CD14-positive monocyte (primary cell): Measurements from ENCODE around the gene CCDC142. TPM values are rescaled to one million over a fixed set of nuclear protein-coding genes. Genes with fewer than 3 reads are reported as not detected.
A peak's percentile ranks its signal among the peaks of the same experiment; 100 is the strongest.

Experiments
- DNase-seq, 3 donors: peaks; one replicate each; pipeline ENCODE4 v3.0.0-alpha.2; 2011 to 2022
- H2AFZ ChIP-seq: 2 replicates; pipeline ENCODE4 v1.6.0; 2012; ENCODE audit warnings: mild to moderate bottlenecking, low read depth, low read length, inconsistent platforms; ENCODE audit not compliant: insufficient read depth, poor library complexity, severe bottlenecking
- H3K27ac ChIP-seq, 2 donors: 1 replicate in 1 of 2; 2 replicates in 1 of 2; pipeline ENCODE4 v1.5.1; 2012 to 2013; ENCODE audit warnings: low read length in 2 of 2, control low read depth in 1 of 2, inconsistent platforms in 1 of 2, low read depth in 1 of 2, mild to moderate bottlenecking in 1 of 2
- H3K27me3 ChIP-seq, 2 donors: one replicate each; pipeline versions ENCODE4 v1.6.0 to v1.6.1; 2011 to 2013; ENCODE audit warnings: low read length in 2 of 2; ENCODE audit not compliant: control insufficient read depth in 2 of 2, insufficient read depth in 2 of 2
- H3K36me3 ChIP-seq, 2 donors: replicated peaks in 1 of 2; 1 replicate in 1 of 2; 2 replicates in 1 of 2; pipeline versions ENCODE4 v1.5.1 to v1.6.1; 2012 to 2013; ENCODE audit warnings: low read length in 2 of 2, control low read depth in 1 of 2, inconsistent platforms in 1 of 2, mild to moderate bottlenecking in 1 of 2; ENCODE audit not compliant: insufficient read depth in 2 of 2, control insufficient read depth in 1 of 2
- H3K4me1 ChIP-seq, 2 donors: 1 replicate in 1 of 2; 2 replicates in 1 of 2; pipeline versions ENCODE4 v1.5.1 to v1.6.1; 2012 to 2013; ENCODE audit warnings: low read length in 2 of 2, control low read depth in 1 of 2, inconsistent platforms in 1 of 2, mild to moderate bottlenecking in 1 of 2, moderate library complexity in 1 of 2; ENCODE audit not compliant: insufficient read depth in 2 of 2, control insufficient read depth in 1 of 2
- H3K4me2 ChIP-seq: replicated peaks from 2 replicates; pipeline ENCODE3; 2012; ENCODE audit warnings: low read length, moderate library complexity, mild to moderate bottlenecking; ENCODE audit not compliant: poor library complexity, severe bottlenecking; ENCODE audit errors: extremely low read depth
- H3K4me3 ChIP-seq, 3 experiments: fragments of 200-600 bp in 1 of 3; sonication (generic) in 1 of 3; replicated peaks in 1 of 3; 1 replicate in 2 of 3; 2 replicates in 1 of 3; pipeline ENCODE4 v1.5.1; 2011 to 2013; ENCODE audit warnings: low read length in 3 of 3, mild to moderate bottlenecking in 3 of 3, control low read depth in 2 of 3, low read depth in 2 of 3, inconsistent platforms in 1 of 3, moderate library complexity in 1 of 3
- H3K79me2 ChIP-seq: 2 replicates; pipeline ENCODE4 v1.6.0; 2012; ENCODE audit warnings: mild to moderate bottlenecking, control low read depth, inconsistent platforms, low read length, moderate library complexity; ENCODE audit not compliant: insufficient read depth
- H3K9ac ChIP-seq: 2 replicates; pipeline ENCODE4 v1.6.0; 2017; ENCODE audit warnings: low read length, mild to moderate bottlenecking; ENCODE audit not compliant: insufficient read depth, poor library complexity, severe bottlenecking
- H3K9me3 ChIP-seq, 2 donors: replicated peaks in 1 of 2; 1 replicate in 1 of 2; 2 replicates in 1 of 2; pipeline versions ENCODE4 v1.5.1 to v1.6.1; 2012 to 2013; ENCODE audit warnings: low read length in 2 of 2, control low read depth in 1 of 2; ENCODE audit not compliant: control insufficient read depth in 1 of 2, insufficient read depth in 1 of 2
- H4K20me1 ChIP-seq: 2 replicates; pipeline ENCODE4 v1.6.0; 2012; ENCODE audit warnings: mild to moderate bottlenecking, low read length, control low read depth, moderate library complexity; ENCODE audit not compliant: insufficient read depth
- H3K27ac Mint-ChIP-seq, 7 donors: one replicate each; pipeline ENCODE4 v1.8.0; 2020; ENCODE audit warnings: mild to moderate bottlenecking in 7 of 7, mixed read lengths in 7 of 7, moderate library complexity in 6 of 7, inconsistent platforms in 2 of 7
- H3K27me3 Mint-ChIP-seq, 3 donors: one replicate each; pipeline ENCODE4 v1.8.0; 2021 to 2022; ENCODE audit warnings: low read depth in 3 of 3, mild to moderate bottlenecking in 3 of 3, mixed read lengths in 3 of 3, moderate library complexity in 3 of 3, inconsistent platforms in 1 of 3
- H3K36me3 Mint-ChIP-seq, 2 donors: one replicate each; pipeline ENCODE4 v1.8.0; 2020; ENCODE audit warnings: mixed read lengths in 2 of 2, inconsistent platforms in 1 of 2, mild to moderate bottlenecking in 1 of 2
- H3K4me1 Mint-ChIP-seq: one replicate; pipeline ENCODE4 v1.8.0; 2020; ENCODE audit warnings: mild to moderate bottlenecking, mixed read lengths
- H3K4me3 Mint-ChIP-seq, 2 donors: one replicate each; pipeline ENCODE4 v1.8.0; 2020; ENCODE audit warnings: mild to moderate bottlenecking in 2 of 2, mixed read lengths in 2 of 2, moderate library complexity in 1 of 2
- H3K9me3 Mint-ChIP-seq, 7 donors: one replicate each; pipeline ENCODE4 v1.8.0; 2020 to 2022; ENCODE audit warnings: mixed read lengths in 7 of 7, mild to moderate bottlenecking in 6 of 7, moderate library complexity in 6 of 7, inconsistent platforms in 2 of 7
- WGBS: methylation state at CpG from one replicate; pipeline ENCODE4 v1.1.5; 2013; ENCODE audit warnings: missing lambda C conversion rate; ENCODE audit not compliant: insufficient coverage; 5-methylcytosine and 5-hydroxymethylcytosine counted together
- intact Hi-C, 2 donors: fragments of 100-400 bp; cut with micrococcal nuclease; formaldehyde crosslinking; loops; one replicate each; pipeline versions ENCODE4 v1.15.0 to v1.15.1; 2023
- polyA plus RNA-seq, 3 donors: library from polyadenylated mRNA; depleted of rRNA in 1 of 3; unstranded in 2 of 3; stranded (reverse) in 1 of 3; fragments of 300-500 nt in 2 of 3; fragments of >200 nt in 1 of 3; fragmentation: Illumina TruSeq in 2 of 3; gene quantifications; 1 replicate in 2 of 3; 2 replicates in 1 of 3; pipeline ENCODE4 v1.2.3, GENCODE V29; 2012 to 2021
- TF ChIP-seq, protein P1 (sequence below): fragments of 200-600 bp; IDR thresholded peaks from one replicate; pipeline ENCODE4 v1.8.0; 2022; ENCODE audit warnings: antibody characterized with exemption, mild to moderate bottlenecking

CCDC142 gene
- polyA plus RNA-seq, 3 donors = 2.2 to 15.8 (median 3.7) TPM

DNA sequence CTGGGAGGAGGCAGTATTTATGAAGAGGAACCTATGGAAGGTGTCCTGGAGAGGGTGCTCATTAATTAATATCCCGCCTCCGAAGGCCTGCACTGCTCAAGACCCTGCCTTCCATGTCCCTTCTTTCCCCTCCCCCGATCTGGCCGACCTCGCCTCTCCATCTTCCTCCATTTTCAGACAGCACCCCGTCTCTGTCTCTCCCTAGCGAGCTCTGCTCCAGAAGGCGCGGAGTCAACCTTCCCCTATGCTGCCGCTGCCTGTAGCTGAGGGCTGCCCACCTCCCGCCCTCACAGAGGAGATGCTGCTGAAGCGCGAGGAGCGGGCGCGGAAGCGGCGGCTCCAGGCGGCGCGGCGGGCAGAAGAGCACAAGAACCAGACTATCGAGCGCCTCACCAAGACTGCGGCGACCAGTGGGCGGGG is 25.7 kb downstream of the CCDC142 start:
- Histone ChIP-seq H3K9me3 (no peaks in the 10 kb centered on the region), H2AFZ (peak overlapping the region; percentile 92), H3K4me3 (peak overlapping the region; percentile 72 to 90 (median 80)), H3K9ac (peak overlapping the region; percentile 85), H3K4me1 (peaks cover 35 to 41% of the 10 kb centered on the region in 2 donors), H3K27me3 (no peaks in the 10 kb centered on the region), H3K27ac (peak overlapping the region; percentile 81 to 92), H3K79me2 (peaks cover 21% of the 10 kb centered on the region), H3K36me3 (peaks cover 11 to 12% of the 10 kb centered on the region in 2 donors), H4K20me1 (no peaks in the 10 kb centered on the region), H3K4me2 (peak overlapping the region; percentile 100)
- Mint-ChIP-seq H3K27ac (peak overlapping the region; percentile 77 to 92 (median 87)), H3K9me3 (no peaks in the 10 kb centered on the region), H3K4me3 (peak overlapping the region; percentile 93 to 94), H3K27me3 (peaks cover 0 to 2% (median 0%) of the 10 kb centered on the region in 3 donors), H3K4me1 (peaks cover 43% of the 10 kb centered on the region), H3K36me3 (peaks cover 16 to 24% of the 10 kb centered on the region in 2 donors)
- TF ChIP-seq, protein P1, sequence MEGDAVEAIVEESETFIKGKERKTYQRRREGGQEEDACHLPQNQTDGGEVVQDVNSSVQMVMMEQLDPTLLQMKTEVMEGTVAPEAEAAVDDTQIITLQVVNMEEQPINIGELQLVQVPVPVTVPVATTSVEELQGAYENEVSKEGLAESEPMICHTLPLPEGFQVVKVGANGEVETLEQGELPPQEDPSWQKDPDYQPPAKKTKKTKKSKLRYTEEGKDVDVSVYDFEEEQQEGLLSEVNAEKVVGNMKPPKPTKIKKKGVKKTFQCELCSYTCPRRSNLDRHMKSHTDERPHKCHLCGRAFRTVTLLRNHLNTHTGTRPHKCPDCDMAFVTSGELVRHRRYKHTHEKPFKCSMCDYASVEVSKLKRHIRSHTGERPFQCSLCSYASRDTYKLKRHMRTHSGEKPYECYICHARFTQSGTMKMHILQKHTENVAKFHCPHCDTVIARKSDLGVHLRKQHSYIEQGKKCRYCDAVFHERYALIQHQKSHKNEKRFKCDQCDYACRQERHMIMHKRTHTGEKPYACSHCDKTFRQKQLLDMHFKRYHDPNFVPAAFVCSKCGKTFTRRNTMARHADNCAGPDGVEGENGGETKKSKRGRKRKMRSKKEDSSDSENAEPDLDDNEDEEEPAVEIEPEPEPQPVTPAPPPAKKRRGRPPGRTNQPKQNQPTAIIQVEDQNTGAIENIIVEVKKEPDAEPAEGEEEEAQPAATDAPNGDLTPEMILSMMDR = no peak
- peak in 1 of 3 donors; percentile 34 for DNase-seq
- intact Hi-C loops = loop anchor here (5.0 kb wide), 1 partner anchor 70 kb away; the partner anchor contains the start of genes AUP1 (in 2 of the 2), DQX1 (in 2 of the 2) and HTRA2 (in 2 of the 2)
- WGBS = under 1% methylated on average over 25 of the region's 27 CpGs

DNA sequence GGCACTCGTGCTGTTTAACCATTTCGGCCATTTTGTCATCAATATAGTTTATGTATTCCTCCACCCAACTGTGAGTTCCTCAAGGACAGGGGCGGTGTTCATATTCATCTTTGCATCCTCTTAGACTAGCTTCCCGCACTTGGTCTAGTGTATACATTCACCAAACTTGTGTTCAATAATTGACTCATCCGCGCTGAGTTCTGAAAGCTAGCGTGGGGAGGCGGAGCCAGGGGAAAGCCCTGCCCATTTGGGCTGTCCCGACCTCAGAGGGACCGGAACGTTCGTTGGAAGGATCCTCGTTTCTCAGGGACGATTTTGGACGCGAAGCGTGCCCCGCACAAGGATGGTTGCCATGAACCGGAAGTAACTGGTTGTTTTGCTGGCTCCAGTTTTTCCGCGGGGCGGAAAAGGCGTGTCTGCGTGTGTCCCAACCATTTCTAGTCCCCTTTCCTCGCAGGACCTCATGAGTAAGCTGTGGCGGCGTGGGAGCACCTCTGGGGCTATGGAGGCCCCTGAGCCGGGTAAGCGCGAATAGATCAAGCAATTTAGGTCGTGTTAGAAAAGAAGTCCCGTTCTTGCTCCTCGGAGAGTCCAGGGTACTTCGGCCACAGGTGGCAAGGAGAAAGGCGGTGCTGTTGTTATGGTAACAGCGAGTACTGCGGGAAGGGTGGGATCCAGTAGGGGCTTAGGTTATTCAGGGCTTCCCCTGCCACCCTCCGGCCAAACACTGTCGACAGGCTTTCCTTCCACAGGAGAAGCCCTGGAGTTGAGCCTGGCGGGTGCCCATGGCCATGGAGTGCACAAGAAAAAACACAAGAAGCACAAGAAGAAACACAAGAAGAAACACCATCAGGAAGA is 27.9 kb downstream of the CCDC142 start, which contains the start of gene INO80B:
INO80B (plus strand) TSS at position 434 of the 858 bp plus-strand sequence; CDS start at position 464, 30 bp downstream.
- intact Hi-C loops = loop anchor here (1.0 to 5.0 kb wide), 3 partner anchors 27 to 72 kb away; partner anchors contain the start of genes AUP1 (in 2 of the 2), CCDC142 (in 2 of the 2), DQX1 (in 2 of the 2) and HTRA2 (in 2 of the 2)
- Histone ChIP-seq H3K9ac (peak within 1 kb of the TSS; percentile 60), H3K79me2 (peaks cover 21% of the 10 kb centered on the region), H2AFZ (peak within 1 kb of the TSS; percentile 77), H3K4me3 (peak within 1 kb of the TSS; percentile 41 to 82 (median 51)), H4K20me1 (no peaks in the 10 kb centered on the region), H3K27ac (peak within 1 kb of the TSS; percentile 1 to 78), H3K27me3 (no peaks in the 10 kb centered on the region), H3K4me2 (peak within 1 kb of the TSS; percentile 91), H3K36me3 (no peaks in the 10 kb centered on the region), H3K9me3 (no peaks in the 10 kb centered on the region), H3K4me1 (peaks cover 35 to 40% of the 10 kb centered on the region in 2 donors)
- peaks cover 41% of the 10 kb centered on the region for H3K4me1 Mint-ChIP-seq
- H3K36me3 Mint-ChIP-seq = peaks cover 7 to 10% of the 10 kb centered on the region in 2 donors
- H3K9me3 Mint-ChIP-seq = no peaks in the 10 kb centered on the region
- WGBS = 0% methylated on average over 34 of the region's 40 CpGs
- DNase-seq = peak; percentile 98 to 99 (median 99)
- peaks cover 0 to 5% (median 2%) of the 10 kb centered on the region in 3 donors for H3K27me3 Mint-ChIP-seq
- H3K27ac Mint-ChIP-seq = peak within 1 kb of the TSS; percentile 85 to 96 (median 92)
- TF ChIP-seq, protein P1 = no peak
- H3K4me3 Mint-ChIP-seq = peak within 1 kb of the TSS; percentile 87 to 99
